ENCODE results near the gene CCDC15.

GRCh38 chr11:125062931-125063428 lies 109.0 kb downstream of the CCDC15 start, which contains the start of gene SLC37A2:
- TF ChIP-seq POLR2A (IDR thresholded peaks at IDR 0.05): no peak
- peak in 6 of 12 donors; percentile 12 to 47 (median 36) for TF ChIP-seq CTCF (IDR thresholded peaks at IDR 0.05)
